Hematopoietic multipotent progenitor cell treated with erythropoietin and hydrocortisone succinate and interleukin-3 and kit ligand, for 4 days (in vitro differentiated cells): ENCODE results near the gene TOX2.
A peak's percentile ranks its signal among the peaks of the same experiment; 100 is the strongest.

Experiments used
- DNase-seq: peaks from one replicate; pipeline ENCODE4 v3.0.0-alpha.2; 2015

TOX2 gene

DNA sequence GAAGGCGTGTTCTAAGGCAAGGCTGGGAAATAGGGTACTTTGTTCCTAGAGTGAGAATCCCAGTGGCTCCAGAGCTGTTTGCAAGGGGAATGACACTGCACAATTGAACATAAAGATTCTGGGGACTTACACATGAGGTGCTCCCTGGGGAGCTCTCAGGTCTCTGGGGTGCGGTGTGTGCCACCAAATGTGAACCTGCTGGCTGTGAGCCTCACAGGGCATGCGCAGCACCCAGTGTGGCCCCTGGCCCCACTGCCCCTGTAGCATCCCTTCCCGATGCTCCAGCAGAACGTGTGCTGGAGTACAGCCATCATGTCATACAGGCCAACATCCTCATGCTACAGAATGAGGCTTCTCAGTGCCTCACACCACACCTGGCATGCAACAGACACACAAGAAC, 68.2 kb downstream of the TOX2 start:
- DNase-seq, result no peak

DNA sequence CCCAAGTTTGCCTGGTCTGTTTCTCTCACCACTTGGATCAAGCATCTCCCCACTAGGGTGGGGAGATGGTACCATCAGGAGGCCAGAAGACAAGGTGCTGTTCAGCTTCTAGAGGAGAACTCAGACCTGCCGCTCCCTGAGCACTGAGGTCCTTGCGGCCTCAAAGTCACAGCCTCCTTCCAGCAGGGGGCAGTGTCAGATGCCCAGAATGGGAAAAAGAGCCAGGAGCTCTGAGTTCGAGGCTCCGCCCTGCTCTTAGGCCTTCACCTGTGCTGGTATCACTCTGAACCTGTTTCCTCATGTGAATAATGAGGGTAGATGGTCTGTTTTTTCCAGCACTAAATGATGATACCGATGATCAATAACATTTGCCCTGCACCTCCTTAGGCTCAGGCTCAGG, 68.7 kb downstream of the TOX2 start:
- peak; percentile 43 for DNase-seq

DNA sequence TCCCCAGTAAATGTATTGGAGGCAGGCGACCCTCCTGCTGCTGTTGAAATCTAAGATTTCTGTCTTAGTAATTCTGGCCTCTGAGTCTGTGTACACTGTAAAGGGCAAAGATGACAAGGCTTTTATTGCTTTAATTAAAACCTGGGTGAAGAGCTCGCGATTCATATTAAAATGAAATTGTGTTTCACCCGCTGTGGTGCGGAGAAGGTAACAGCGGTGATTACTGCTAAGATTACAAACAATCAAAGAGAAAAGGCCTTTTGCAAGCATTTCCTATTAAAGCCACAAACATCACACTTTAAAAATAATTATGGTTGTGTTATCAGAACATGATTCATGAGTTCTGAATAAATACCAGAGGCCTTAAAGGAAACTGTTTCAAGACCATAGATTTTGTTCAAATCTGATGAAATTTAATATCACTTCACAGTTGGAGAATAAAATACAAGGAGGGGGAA, 69.3 kb downstream of the TOX2 start:
- DNase-seq, result no peak

DNA sequence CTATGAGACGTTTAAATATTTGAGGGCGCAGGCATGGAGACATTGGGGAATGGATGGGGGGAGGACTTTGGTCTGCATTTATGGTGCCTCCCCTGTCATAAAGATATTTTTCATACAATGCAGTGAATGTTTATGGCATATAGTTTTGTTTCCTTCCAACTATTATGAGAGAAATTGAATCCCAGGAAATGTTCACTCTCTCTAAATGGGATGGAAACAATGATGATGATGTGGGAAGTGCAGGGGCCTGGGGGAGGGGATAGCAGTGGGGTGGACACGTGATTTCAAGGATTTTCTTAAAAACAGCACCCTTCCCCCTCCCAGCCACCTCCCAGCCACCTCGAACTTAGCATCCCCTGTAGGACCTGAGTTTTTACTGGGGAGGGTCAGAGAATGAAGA, 69.9 kb downstream of the TOX2 start:
- no peak for DNase-seq

DNA sequence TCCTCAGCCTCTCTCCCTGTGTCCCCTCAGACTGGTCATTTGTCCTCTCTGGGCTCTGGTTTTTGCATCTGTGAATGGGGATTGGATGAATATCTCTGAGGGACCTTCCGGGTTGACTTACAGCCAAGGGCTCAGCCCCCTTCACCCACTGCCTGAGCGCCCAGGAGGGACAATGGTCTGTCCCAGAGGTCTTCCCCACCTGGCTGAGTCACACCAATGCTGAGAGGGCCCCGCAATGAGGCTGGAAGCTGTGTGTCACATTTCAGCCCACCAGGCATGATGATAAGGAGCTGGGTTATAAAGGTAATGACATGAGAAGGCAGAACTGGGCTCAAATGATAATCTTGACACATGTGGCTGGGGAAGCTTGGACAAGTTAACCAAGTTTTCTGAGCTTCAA, 70.5 kb downstream of the TOX2 start:
- no peak for DNase-seq

DNA sequence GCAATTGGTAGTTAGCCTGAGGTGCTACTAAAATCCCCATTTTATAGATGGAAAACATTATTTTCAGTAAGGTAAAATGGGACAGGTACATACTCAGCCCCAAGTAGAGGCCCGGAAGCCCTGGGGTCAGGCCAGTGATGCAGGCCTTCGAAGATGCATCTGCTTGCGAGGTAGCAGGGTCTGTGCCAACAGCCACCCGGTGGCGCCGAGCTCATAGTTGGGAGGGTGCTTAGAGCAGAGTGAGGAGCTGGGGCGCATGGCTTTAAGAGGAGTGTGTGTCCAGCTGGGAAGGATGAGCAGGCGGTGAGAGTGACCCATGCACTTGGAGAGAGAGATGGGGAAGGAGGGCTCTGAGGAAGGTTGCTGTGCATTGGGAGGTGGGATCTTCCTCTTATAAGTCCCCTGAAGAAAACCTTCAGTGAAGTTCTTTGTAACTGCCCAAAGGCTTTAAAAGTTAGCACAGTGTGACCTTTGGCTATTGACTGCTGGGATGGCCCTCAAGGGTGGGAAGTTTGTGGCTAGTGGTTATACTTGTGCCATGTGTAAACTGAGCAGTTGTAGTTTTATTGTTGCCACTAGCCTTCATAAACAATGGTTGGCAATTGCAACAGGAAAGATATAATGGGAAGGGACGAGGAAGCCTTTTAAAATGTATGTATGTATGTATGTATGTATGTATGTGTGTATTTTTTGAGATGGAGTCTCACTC, 71.1 kb downstream of the TOX2 start:
- DNase-seq, result no peak

DNA sequence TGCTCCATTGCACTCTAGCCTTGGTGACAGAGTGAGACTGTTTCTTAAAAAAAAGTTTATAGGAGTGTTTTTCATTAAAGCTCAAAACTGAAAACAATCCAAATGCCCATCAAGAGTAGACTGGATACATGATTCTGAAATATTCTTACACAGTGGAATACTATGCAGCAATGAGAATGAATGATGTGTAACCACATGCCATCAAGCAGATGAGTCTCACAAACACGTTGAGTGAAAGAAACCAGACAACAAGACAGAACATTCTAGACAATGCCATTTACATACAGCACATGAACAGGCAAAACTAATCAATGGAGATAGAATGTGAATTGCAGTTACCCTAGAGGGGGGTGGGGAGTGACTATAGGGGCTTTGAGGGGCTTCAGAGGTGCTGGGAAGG, 72.4 kb downstream of the TOX2 start:
- no peak for DNase-seq

DNA sequence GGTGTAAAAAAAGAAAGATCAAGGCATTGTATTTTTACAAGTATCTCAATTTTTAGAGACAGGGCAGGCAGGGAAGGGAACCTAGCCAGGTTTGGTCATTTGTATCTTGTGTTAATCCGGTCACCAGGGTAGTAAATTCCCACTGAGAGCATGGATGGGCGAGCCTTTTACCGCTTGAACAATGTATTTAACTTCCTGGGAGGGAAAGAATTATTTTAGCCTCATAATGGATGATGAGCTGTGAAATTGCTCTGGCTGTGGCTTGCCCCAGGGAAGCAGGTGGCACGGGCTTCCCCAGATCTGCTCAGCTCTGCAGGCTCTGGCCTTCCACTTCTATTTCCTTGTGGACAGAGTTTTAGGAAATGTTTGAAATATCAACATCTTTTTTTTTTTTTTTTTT, 72.9 kb downstream of the TOX2 start:
- no peak for DNase-seq

DNA sequence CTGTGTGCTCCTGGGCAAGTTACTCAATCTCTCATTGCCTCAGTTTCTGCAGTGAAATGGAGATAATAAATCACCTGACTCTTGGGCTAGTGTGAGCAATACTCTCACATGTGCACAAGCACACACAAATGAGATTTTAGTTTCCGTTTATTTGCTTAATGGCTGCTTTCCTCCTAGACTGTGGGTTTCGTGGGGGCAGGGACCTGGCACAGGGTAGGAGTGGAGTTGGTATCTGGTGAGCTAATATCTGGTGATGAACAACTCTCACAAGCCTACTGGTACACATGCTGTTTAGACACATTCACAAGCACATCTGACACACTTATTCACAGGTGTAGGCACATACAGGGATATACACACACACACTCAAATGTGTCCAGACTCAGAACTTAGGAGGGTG, 73.8 kb downstream of the TOX2 start:
- no peak for DNase-seq

DNA sequence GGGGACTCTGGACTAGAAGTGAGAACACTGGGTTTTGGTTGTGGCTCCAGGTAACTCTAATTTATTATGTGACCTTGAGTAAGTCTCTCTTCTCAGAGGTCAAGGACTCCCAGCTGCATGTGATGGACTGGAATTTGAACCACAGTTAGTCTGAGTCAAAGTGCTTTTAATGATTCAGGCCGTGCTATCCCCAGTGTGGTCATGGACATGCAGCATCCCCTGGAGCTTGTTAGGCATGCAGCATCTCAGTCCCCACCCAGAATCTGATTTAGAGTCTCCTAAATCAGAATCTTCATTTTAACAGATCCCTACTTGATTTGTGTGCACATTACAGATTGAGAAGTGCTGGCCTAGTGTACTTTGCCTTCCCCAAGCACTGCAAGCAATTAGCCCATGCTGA, 74.2 kb downstream of the TOX2 start:
- no peak for DNase-seq

DNA sequence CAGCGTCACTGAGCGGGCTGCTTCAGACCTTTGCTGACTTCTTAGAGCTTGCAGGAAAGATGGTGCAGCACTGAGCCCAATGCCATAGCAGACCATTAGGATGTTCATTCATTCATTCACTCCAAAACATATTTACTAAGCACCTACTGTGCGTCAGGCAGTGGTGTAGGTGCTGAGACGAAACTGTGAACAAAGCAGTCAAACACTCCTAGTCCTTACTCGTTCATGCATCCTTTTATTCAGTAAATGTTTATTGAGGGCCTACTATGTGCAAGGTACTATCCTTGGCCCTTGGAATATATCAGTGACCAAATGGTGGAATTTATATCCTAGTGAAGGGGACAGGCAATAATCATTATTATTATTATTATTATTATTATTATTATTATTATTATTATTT, 76.6 kb downstream of the TOX2 start:
- no peak for DNase-seq

DNA sequence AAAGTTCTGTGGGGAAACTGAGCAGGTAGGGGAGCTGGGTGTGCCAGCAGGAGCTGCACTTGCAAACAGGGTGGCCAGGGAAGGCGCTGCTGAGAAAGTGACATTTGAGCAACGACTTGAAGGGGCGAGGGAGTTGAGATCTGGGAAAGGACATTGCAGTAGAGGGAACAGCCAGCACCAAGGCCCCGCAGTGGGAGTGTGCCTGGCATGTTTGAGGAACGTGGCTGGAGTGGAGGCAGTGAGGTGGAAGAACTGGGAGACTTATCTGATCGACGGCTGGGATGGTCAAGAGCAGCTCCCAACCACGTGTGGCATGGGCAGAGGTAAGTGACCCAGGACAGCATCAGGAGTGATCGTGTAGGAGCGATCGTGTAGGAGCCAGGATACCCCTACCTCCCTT, 77.3 kb downstream of the TOX2 start:
- no peak for DNase-seq

DNA sequence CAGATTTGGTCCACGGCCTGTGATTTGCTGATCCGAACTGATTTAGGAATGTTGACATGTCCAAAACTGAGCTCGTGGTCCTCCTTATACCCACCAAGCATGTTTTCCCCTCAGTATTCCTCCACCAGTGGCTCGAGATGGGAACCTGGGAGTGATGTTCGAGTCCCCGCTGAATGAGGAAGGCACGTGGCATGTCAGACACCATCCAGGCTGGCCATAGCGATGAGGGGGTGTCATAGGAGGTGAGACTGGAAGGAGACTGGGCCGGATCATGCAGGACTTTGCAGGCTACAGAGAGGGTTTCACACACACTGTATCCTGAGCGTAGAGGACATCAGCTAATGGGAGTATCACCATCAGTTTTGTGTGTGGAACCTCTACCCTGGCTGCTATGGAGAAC, 78.2 kb downstream of the TOX2 start:
- no peak for DNase-seq

DNA sequence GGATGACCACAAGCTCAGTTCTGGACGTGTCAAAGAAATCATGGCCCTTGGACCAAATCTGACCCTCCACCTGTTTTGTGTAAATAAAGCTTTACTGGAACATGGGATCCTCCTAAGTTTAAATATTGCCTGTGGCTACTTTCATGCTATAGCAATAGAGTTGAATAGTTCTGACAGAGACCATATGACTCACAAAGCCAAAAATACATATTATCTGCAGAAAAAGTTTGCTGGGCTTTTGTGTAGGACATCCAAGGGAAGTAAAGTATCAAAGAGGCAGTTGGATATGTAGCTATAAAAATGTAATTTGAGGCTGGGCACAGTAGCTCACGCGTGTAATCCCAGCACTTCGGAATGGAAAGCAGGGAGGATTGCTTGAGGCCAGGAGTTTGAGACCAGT, 78.9 kb downstream of the TOX2 start:
- DNase-seq, result no peak

DNA sequence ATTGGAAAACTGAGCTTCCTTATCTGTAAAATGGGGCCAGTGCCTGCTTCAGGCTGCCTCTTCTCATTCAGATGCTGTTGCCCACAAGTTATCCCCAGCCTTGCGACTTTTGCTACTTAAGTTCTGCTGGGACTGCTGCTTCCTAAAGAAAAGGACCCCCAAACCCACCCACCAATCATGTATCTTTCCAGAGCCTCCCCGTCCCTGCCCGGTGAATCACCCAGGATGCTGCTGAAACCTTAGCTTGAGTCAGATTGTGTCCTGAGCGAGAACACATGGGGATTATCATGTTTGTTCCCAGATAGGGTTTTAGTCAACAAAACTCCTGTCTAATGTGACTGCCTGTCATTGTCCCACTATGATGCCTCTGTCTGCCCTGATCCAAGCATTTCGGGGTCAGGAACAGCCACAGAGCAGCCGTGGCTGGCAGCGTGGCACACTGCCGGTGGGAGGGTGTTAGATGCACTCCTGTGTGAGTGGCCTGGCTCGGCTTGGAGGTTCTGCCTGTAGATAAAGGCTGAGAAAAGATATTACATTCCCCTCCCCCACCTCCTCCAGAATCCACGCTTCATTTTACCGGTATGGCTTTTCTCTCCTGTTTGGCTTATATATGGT, 79.9 kb downstream of the TOX2 start:
- no peak for DNase-seq

DNA sequence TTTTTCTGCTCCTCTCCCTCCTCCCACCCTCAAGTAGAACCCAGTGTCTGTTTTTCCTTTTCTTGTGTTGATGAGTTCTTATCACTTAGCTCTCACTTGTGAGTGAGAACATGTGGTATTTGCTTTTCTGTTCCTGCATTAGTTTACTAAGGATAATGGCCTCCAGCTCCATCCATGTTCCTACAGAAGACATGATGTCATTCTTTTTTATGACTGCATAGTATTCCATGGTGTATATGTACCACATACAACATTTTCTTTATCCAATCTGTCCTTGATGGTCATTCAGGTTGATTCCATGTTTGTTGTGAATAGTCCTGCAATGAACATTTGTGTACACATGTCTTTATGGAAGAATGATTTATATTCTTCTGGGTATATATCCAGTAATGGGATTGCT, 81.0 kb downstream of the TOX2 start:
- DNase-seq, result no peak

DNA sequence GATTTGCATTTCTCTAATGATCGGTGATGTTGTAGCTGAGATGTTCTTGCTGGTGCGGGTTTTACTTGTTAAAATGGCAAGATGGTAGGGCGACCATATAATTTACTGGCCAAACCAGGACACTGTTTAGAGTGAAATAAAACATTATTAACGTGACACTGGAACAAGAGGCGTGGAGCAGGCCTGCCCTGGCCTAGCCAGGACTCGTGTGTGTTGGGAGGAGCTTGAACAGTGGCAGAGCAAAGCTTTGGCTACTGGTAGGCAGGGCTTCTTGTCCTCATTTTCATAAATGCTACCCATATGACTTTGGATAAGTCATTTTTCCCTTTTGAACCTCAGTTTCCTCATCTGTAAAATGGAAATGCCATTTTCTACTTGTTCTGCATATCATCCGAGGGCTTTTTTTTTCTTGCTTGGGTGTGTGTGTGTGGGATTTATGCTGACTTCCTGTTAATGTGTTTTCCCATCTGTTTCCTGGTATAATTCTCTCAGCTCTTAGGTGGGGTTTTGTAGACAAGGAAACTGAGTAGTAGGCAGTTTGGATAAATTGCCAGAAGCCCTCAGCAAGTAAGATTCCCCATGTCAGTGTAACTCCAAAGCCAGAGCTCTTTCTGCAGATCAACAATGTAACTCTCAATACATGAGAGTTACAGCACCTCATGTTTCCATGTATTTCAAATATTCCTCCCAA, 81.7 kb downstream of the TOX2 start:
- DNase-seq, result no peak

DNA sequence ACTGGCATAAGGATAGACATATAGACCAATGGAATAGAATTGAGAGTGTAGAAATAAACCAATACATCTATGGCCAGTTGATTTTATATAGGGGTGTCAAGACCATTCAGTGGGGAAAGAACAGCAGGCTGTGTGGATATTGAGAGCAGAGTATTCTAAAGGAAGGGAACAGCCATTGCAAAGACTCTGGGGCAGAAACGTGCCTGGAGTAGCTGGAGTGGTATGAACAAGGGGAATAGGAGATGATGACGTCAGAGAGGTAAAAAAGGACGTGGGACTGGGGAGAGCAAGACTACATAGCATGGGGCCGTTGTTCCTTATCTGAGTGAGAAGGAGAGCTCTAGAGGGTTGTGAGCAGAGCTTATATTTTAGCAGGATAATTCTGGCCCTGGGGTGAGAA, 85.2 kb downstream of the TOX2 start:
- no peak for DNase-seq

DNA sequence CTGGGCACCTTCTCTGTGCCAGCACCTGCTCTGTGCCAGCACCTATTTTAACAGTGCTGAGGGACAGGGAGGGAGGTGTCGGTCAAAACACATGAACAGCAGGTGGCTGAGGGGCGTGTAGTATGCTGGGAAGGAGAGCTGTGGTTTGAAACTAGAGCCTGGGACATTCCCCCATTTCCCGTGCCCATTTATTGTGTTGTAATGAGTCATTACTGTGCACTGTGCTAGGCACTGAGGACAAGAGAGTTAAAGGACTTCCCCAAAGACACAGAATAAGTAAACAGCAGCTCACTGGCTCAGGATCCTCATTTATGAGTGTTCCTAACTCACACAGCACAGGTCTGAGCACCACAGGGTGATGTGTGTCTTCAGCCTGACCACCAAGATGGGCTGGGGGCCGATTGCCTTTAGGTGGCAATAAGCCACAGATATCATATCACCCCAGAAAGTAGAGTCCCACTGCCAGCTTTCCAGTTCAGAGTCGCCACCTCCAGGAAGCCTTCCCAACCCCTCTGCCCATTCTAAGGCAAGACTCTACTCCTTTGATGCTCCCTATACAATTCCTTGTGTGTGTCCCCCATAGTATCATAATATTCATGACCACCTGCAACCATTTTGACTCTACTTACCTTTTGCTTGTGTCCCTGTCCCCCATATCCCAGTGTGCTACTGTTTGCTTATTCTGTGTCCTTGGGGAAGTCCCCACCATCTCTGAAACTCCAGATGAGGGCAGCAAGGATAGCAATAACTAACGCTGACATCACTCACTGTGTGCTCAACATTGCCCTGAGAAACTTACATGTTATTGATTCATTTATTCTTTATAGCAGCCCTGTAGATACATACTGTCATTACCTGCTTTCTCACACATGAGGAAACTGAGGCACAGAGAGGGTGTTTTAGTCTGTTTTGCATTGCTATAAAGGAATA, 87.3 kb downstream of the TOX2 start:
- DNase-seq, result no peak

DNA sequence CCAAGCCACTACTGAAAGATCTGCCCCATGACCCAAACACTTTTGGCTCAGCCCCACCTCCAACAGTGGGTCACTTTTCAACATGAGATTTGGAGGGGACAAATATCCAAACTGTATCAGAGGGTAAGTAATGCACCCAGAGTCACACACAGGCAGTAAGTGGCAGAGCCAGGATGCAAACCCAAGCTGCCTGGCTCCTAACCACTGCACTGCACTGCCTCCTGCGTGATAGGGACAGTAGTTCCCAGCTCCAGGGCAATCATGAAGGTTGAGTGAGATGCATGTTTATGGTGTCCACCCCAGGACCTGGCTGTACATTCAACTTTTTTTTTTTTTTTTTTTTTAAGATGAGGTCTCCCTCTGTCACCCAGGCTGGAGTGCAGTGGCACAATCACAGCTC, 88.2 kb downstream of the TOX2 start:
- no peak for DNase-seq

DNA sequence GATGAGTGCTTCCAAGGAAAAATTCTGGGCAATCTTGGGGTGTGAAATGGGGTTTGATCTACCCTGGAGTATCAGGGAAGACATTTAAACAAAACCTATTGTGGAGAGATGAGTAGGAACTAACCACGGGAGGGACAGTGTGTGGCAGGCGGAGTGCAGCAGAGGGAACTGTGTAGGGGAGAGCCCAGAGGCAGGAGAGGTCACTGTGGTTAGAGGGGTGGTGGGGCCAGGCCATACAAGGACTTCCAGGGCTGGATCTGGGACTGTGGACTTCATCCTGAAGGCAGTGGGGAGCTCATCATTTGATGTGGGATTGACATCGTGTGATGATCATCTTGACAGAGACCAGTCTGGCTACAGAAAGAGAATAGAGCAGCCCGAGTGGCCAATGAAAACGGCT, 89.0 kb downstream of the TOX2 start:
- DNase-seq, result no peak

DNA sequence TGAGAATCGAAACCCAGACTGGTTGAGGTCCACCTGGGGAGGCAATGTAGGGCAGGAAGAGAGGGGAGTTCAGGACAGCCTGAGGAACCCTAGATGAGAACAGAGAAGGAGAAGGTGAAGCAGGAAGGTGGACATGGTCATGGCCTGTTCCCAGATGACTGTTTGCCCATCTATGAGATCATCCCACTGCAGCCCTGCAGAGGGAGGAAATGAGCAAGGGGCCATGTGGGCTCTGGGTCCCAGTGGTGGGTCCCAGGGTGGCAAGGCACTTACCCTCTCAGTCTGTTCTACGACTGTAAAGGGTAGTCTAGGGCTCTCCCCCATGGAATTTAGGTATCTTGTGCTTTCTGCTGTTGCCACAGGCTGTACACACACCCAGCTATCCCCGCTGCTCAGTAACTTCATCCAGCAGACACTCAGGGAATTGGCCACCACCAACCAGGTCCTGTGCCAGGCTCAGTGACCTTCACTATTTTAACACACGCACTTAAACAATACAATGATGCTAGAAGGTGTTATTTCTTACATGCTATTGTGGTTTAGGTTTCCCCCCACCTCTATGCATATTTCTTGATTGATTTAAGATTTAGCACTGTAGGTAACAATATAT, 89.8 kb downstream of the TOX2 start:
- no peak for DNase-seq

DNA sequence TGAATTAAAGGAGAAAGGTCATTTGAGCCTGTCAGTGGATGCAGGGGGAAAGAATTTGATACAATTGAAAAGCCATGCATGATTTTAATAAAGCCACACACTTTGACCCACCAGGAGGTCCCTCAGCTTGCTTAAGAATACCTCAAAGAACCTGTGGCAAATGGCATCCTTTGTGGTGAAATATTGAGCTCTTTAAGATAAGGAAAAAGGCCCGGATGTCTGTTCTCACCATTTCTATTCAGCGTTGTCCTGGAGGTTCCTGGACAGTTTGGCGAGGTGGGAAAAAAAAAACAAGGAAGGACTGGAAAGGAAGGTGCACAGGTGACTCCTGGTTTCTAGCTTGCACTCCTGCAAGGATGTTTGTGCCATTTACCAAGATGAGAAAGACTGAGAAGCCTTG, 91.0 kb downstream of the TOX2 start:
- no peak for DNase-seq
